ENCODE data around the gene RBPJL. TPM values are rescaled to one million over a fixed set of nuclear protein-coding genes. Genes with fewer than 3 reads are reported as not detected.
"Not testable (repeated sequence)": the region's sequence is repeated elsewhere in the genome, so short reads cannot be mapped to it uniquely, and the experiment has no call there.

The RBPJL gene
- total RNA-seq, 1 experiment from 2014 or later, result not detected

DNA sequence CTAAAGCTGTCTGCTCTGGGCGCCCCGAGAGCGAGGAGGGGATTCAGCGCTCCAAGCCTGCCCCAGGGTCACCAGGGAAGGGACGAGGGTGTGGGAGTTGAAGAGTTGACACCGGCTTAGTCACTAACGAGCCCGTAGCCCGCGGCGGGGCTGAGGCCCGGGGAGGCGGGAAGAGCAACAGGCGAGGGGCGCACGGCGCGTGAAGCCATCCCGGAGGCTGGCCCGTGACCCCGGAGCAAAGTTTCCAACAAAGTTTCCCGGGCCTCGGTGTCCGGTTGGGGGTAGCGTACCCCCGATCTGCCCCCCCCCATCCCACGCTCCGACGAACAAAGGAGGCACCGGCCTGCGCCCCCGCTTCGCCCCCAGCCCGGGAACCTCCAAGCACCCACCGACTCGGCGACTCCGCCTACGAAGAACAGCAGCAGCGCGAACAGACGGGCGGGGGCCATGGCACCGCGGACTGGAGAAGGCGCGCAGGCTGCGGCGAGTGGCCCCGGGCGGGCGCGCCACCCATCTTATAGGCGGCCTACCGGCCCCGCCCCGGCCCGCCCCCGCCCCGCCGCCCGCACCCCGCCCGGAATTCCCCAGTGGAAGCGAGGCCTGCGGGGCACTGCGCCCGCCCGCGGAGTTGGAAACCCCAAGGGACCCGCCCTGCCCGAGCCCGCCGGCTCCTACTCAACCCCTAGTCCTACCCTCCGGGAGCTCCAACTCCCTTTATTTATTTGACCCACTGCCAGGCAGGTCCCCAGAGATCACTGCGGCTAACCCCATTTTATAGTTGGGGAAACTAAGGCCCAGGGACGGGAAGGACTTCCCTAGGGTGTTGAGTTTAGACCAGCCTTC lies 41.5 kb downstream of the RBPJL start, which contains the start of gene SDC4:
TSS of gene SDC4 (minus strand) at position 489 of the 843 bp plus-strand sequence. CDS start at position 449, 40 bp downstream.
- in situ Hi-C loops (cut with HindIII; ENCODE audit: low pct_unique_long_range_greater_than_20kb, low sequenced_read_pairs), result no loop called here
- DNase-seq (ENCODE audit: low read depth), result no peak

DNA sequence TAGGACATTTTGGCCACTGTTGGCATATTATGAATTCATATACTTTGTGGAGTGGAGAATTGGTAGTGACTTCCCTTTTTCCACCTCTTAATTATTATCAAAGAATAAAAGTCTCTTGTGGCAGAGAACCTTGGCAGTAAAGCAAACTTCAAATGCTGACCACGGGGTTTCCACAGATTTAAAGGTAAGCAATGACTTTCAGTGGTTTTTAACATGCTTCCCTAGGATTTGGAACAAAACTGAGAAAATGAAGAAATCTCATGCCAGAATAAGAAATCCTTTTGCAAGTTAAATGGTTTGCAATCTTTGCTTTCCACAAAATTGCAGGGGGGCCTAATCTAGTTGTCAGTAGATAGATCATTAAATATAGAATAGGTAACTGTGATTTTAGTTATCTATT lies 43.6 kb downstream of the RBPJL start:
- DNase-seq (ENCODE audit: low read depth), result no peak
- in situ Hi-C loops (cut with HindIII; ENCODE audit: low pct_unique_long_range_greater_than_20kb, low sequenced_read_pairs), result no loop called here

DNA sequence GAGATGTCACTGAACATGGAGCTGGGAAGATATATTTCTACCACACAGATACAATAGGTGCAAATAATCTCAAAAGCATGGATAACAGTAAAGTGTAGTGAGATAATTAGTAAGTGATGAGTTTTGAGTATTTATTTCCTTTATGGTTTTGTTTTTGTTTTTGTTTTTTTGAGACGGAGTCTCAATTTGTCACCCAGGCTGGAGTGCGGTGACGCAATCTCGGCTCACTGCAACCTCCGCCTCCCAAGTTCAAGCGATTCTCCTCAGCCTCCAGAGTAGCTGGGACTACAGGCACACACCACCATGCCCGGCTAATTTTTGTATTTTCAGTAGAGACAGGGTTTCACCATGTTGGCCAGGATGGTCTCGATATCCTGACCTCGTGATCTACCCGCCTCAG lies 44.2 kb downstream of the RBPJL start:
- in situ Hi-C loops (cut with HindIII; ENCODE audit: low pct_unique_long_range_greater_than_20kb, low sequenced_read_pairs); DNase-seq (ENCODE audit: low read depth): not testable (repeated sequence)

DNA sequence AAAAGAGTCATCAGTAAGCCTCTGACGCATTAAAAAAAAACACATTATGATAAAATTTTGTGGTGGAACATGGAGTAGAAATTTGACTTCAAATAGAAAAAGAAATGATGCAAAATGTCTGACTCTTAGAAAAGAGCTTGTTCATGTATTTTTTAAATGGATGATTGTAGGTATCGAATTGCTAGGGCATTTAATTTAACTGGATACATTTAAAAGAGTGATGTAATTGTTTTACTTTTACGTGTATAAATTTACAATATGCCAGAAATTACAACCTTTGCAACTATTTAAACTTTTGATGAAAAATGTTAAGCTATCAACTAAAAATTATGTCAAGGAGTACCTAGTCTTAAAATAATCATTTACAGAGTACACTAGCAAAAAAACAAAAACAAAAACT lies 46.1 kb downstream of the RBPJL start:
- no peak for DNase-seq (ENCODE audit: low read depth)

DNA sequence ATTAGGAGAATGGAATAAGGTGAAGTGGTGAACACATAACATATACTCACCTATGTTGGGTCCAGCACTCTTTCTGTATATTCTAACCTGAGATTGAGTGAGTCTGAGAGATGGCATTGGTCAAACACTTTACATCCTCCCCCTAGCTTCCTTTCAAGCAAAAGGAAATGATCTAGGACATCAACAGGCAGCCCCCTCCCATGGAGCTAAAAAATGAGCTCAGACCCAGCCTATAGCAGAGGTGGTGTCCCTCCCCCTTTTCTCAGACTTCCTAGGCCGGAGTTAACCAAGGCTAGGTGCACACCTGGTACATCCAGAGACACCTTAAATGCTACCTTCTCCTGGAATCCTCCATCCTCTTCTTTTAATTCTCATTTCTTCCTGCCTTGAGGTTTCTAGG lies 47.1 kb downstream of the RBPJL start:
- no peak for DNase-seq (ENCODE audit: low read depth)
- in situ Hi-C loops (cut with HindIII; ENCODE audit: low pct_unique_long_range_greater_than_20kb, low sequenced_read_pairs), result no loop called here

More for the DNA sequence above, 46.1 kb downstream of the RBPJL start:
- in situ Hi-C loops (cut with HindIII; ENCODE audit: low pct_unique_long_range_greater_than_20kb, low sequenced_read_pairs), result no loop called here

DNA sequence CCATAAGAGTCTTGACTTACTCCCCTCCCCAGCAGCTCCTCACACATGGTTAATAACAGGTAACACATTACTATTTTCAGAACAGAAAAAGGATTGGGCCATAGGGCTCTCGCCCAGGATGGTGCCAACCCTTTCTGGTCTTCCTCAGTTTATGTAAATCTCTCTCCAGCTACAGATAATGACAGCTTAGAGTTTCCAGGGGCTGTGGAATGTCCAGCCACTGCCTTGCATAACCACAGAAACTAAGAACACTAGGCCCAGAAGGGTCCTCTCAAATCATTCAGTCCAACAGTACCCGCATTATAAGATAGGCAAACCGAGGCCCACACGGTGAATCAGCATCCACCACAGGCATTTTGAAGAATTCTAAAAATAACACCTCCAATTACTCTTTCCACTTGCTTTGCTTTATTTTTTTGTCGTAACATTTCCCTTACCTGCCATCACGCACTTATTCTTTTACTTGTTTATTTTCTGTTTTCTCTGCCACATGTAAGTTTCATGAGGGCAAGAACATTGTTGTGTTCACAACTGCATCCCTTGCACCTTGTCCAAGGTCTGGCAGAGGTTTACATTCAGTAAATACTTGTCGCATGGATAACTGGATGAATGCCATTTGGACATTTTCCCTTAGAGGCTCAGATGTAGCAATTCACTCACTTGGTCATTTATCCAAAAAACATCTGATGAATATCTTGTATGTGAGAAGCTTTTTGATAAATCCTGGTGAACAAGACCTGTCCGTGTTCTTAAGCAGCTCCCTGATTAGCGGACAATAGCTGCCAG lies 48.0 kb downstream of the RBPJL start:
- in situ Hi-C loops (cut with HindIII; ENCODE audit: low pct_unique_long_range_greater_than_20kb, low sequenced_read_pairs), result no loop called here
- no peak for DNase-seq (ENCODE audit: low read depth)

DNA sequence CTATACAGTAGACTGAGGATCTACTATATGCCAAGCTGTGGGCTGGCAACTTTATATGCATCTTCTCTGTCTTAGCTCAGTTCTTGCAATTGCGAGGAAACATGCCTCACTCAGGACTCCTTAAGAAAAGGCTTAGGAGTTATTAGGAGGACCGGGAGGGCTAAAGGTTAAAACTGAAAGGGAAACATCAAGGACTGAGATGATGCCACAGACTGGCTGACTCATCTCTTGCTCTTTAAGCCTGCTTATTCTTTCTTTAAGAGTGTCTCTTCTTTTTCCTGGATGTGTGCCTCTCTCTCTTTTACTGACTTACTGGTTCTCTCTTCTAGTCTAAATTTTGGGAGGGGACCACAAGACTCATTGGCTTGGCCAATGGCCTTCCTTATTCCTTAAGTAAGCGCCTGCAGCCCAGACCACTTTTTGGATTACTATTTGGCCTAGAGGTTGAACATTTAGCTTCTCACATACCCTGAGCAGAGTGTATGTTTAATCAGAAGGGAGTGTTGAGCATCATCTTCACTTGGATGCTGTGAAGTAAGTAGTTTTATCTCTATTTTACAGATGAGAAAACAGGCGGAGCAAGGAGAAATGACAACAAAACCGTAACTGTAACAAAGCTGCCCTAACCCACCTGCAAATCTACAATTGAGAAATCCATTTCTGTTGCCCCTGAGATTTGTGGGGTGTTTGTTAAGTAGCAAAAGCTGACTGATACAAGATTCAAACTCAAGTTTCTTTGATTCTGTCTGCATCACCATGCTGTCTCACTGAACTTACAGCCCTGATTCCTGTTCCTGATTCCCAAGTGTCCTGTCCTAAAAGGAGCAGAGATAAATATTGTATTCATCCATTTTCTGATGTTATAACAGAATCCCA lies 48.8 kb downstream of the RBPJL start:
- no peak for DNase-seq (ENCODE audit: low read depth)
- in situ Hi-C loops (cut with HindIII; ENCODE audit: low pct_unique_long_range_greater_than_20kb, low sequenced_read_pairs), result no loop called here

DNA sequence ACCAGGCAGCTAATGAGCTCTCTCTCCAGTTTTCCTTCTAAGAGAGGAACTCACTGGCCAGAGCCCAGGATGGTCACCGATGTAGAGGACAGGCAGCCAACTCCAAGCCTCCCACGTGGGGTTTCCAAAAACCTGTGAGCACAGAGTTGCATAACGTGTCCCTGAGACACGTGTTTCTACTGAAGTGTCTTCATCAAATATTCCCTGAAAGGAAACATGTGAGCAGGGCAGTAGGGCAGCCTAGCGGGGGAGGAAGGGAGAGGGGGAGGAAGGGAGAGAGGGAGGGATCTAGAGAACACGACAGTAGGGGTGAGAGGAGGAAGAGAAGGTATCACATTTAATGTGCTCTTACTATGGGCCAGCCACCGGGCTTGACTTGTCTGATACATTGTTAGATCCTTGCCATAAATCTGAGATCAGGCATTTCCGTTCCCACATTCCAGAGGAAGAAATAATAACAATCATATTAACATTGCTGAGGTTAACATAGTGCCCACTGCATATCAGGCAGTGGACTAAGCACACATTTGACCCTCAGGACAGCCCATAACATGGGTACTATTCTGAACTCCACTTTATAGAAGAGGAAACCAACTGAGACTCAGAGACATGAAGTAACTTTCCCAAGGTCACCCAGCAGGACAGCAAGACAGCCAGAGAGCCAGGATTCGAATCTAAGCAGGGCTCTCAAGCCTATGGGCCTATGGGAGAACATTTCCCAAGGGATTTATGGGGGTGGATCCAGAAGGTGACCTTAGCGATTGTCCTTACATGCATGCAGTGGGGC lies 51.8 kb downstream of the RBPJL start:
- no peak for DNase-seq (ENCODE audit: low read depth)
- in situ Hi-C loops (cut with HindIII; ENCODE audit: low pct_unique_long_range_greater_than_20kb, low sequenced_read_pairs), result no loop called here

DNA sequence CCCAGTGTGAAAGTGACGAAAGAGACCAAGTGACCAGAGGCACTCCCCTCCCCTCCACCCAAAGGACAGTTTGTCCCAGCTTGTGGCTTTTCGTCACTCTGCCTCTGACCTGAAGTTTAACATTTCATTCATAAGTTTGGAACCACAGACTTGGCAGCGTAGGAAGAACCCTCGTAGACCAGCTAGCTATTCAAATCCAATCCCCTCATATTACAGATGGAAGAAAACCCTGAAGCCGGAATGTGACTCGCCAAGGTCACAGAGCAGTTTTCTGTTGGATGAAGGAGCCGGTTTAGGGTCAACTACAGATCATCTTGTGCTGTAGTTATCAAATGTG lies 52.4 kb downstream of the RBPJL start:
- DNase-seq (ENCODE audit: low read depth), result no peak
- in situ Hi-C loops (cut with HindIII; ENCODE audit: low pct_unique_long_range_greater_than_20kb, low sequenced_read_pairs), result no loop called here

DNA sequence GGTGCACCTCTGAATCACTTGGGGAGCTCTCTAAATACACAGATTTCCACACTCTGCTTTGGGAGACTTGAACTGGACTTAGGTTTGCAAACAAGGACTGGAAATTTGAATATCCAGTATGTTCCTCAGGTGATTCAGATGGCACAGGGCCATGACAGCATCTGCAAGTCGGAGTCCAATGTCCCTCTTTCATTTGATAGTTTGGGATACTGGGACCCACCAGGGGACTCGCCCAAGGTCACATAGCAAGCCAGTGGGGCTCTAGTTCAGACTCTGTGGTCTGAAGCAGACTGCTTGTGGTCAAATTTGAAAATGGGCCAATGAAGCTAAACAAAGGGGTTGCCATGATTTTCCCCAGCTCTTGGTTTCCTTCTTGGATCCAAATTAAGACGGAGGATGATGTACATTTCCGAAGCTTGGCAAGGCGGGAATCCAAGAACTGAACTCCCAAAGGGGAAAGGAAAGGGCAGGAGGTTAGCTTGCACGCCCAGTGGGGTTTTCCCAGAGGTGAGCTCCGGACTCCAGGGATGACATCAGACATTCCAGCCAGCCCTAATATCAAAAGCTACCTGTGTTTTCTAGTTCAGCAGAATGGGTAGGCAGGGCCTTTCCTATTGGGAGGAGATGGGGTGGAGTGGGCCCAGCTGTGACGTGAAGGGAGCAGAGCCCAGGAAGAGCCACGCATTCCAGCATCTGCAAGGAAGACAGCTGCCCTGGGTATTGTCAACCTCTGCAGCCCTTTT lies 52.9 kb downstream of the RBPJL start:
- in situ Hi-C loops (cut with HindIII; ENCODE audit: low pct_unique_long_range_greater_than_20kb, low sequenced_read_pairs), result no loop called here
- peak; percentile 60 for DNase-seq (ENCODE audit: low read depth)

DNA sequence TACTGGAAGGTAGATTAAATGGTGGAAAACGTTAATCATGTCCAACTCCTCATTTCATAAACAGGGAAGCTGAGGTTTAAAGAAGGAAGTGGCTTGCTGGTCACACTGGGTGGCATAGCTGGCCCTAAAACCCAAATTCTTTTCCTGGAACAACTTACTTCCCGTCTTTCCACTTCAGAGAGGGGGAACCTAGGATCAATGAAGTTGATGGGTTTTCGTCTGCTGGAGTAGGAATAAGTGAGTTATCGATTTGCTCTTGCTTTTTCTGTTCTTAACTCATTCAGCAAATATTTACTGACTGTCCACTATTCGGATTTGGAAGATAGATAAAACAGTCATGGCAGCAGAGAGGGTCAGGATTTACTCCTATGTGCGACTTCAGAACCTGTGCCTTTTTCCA lies 55.2 kb downstream of the RBPJL start:
- no peak for DNase-seq (ENCODE audit: low read depth)
- in situ Hi-C loops (cut with HindIII; ENCODE audit: low pct_unique_long_range_greater_than_20kb, low sequenced_read_pairs), result no loop called here

DNA sequence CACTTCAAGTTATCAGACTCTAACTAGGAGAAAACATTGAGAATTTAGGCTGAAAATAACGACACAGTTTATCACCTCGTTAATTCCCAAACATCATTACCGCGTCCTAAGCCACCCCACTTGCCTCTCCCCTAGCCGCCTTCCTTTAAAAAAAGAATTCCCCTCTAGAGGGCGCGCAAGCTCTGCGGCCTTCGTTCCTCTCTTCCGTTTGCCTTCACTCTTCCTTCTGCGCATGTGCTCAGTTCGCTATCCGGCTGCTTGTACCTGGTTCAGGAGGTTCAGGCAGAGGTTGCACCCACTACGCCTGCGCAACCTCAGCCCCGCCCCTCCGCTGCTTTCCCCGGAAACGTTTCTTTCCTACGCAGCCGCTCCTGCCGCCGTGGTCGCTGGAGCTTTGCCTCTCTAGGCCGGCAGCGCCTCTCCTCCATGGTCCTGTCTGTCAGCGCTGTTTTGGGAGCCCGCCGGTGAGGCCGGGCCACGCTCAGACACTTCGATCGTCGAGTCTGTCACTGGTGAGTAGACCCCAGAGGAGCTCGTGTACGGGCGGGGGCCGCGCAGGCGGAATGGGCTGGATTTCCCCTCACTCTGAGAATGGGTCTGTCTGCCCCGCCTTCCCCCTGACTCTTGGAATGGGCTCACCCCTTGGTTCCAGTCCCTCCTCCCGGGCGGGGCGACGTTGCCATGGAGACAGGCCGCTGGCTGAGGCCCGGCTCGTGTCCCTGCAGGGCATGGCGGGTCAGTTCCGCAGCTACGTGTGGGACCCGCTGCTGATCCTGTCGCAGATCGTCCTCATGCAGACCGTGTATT lies 56.4 kb downstream of the RBPJL start, which contains the start of gene SYS1:
TSS of gene SYS1 (plus strand) at position 353 of the 807 bp plus-strand sequence. CDS start at position 729, 376 bp downstream.
- DNase-seq (ENCODE audit: low read depth), result peak; percentile 99
- in situ Hi-C loops (cut with HindIII; ENCODE audit: low pct_unique_long_range_greater_than_20kb, low sequenced_read_pairs), result no loop called here

DNA sequence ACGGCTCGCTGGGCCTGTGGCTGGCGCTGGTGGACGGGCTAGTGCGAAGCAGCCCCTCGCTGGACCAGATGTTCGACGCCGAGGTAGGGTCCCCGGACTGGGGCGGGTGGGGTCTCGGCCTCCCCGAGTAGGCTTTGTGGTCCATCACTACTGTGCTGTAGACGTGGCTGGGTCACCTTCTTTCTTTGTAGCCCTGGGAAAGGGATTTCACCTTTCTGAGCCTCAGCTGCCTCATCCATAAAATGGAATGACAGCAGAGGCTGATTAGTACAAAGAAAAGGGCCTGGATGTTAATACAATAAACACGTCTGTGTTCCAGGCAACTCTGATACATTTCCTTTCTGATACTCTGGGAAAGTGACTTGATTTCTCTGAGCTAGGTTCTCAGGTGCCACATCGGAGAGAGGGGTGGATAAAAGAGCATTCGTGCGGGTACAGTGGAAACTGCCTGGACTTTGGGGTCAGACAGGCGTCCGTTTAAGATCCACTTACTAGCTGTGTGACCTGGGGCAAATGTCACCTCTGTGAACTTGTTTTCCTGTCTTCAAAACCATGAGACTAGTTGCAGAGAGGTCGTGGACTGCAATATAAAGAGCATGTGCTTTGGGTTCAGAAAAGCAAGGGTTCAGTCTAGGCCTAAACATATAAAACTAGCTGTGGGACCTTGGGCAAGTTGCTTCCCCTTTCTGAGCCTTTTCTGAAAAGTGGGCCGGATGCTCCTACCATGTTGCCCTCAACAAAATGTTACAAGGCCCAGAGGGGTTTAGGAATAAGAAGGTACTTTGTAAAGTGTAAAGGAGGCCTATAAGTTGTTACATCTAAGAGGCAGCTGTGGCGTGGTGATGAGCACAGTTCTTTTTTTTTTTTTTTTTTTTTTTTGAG lies 57.2 kb downstream of the RBPJL start:
- in situ Hi-C loops (cut with HindIII; ENCODE audit: low pct_unique_long_range_greater_than_20kb, low sequenced_read_pairs), result no loop called here
- no peak for DNase-seq (ENCODE audit: low read depth)

DNA sequence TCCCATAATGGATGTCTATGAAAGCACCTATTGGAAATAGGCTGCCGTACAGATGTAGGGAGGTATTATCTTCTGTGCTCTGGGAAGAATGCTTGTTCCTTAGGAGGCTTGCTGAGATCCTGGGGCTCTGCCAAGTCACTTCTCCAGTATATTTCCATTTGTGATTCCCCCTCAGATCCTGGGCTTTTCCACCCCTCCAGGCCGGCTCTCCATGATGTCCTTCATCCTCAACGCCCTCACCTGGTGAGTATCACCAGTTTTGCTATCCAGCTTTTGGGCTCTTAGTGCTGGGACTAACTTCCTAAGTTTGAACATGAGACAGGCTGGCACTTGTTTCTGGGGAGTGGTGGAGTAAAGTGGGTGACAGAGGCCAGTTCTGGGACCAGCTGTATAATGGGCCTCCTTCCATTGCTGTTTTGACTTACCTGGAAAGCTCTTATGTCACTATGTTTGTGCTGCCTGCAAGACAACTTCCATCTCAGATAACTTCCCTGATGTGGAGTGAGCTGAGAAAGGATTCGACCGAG lies 58.9 kb downstream of the RBPJL start:
- in situ Hi-C loops (cut with HindIII; ENCODE audit: low pct_unique_long_range_greater_than_20kb, low sequenced_read_pairs), result no loop called here
- DNase-seq (ENCODE audit: low read depth), result no peak

DNA sequence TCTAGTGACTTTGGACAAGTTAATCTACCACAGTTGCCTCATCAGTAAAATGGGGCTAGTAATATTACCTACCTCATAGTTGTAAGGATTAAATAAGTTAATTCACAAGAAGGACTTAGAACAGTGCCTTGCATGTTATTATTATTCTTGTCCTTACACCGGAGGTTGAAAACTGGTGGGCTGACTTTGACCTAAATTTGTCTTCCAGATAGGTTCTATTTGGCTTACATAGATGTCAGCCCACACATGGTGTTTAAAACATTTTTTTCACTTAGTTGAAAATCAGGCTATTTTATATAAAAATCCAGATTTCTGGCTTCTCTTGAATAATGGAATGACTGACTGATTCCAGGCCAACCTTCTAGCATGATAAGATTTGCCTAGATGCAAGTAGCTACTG lies 59.6 kb downstream of the RBPJL start:
- no peak for DNase-seq (ENCODE audit: low read depth)
- in situ Hi-C loops (cut with HindIII; ENCODE audit: low pct_unique_long_range_greater_than_20kb, low sequenced_read_pairs), result no loop called here

Data from Caki2 (cell line).